HCT116 (cell line): Measurements from ENCODE around the gene GOLGA5. TPM values are rescaled to one million over a fixed set of nuclear protein-coding genes. Genes with fewer than 3 reads are reported as not detected.

Source experiments
- ATAC-seq: fragments of 200-7000 bp; cut with Tn5 transposase; 2 replicates; pipeline ENCODE4 v1.9.1; 2020; ENCODE audit warnings: mild to moderate bottlenecking, moderate library complexity
- BruUV-seq: library from RNA; stranded (reverse); fragments of 400-500 nt; replicated peaks from 2 replicates; lab custom pipeline; 2021; lab: Mats Ljungman, UMichigan
- CTCF ChIA-PET: fragments of 300-600 bp; sonication (Branson Sonifier 250); formaldehyde crosslinking; loops from one replicate; lab custom pipeline; 2021; ENCODE audit warnings: antibody characterized with exemption; lab: Charles Lee
- POLR2A ChIA-PET: fragments of 300-600, 350-600 bp; sonication (Branson Sonifier 250); formaldehyde crosslinking; loops from one replicate; lab custom pipeline; 2021; ENCODE audit warnings: antibody characterized with exemption; lab: Charles Lee
- RAD21 ChIA-PET, 2 experiments: fragments of 300-600 bp; sonication (Branson Sonifier 250); formaldehyde crosslinking; loops; one replicate each; lab custom pipeline; 2023; ENCODE audit warnings: low total read pairs in 2 of 2; ENCODE audit not compliant: uncharacterized antibody in 2 of 2, unreplicated experiment in 2 of 2, low non-redundant PET in 1 of 2; lab: Charles Lee
- DNase-seq: peaks from one replicate; pipeline ENCODE4 v3.0.0-alpha.2; 2010; ENCODE audit warnings: low read depth, low spot score
- H2AFZ ChIP-seq: fragments of 200-600 bp; shearing (Covaris generic), sonication (generic); 2 replicates; pipeline ENCODE4 v1.6.1; 2017; ENCODE audit warnings: low read depth, mixed run types, mixed read lengths, antibody characterized with exemption, low read length; ENCODE audit not compliant: poor library complexity, severe bottlenecking
- H3K27ac ChIP-seq: 2 replicates; pipeline ENCODE4 v1.5.1; 2012; ENCODE audit warnings: low read depth, low read length
- H3K27me3 ChIP-seq: fragments of 200-600 bp; sonication (generic); 2 replicates; pipeline ENCODE4 v1.6.1; 2016; ENCODE audit warnings: mixed run types, low read length, mixed read lengths; ENCODE audit not compliant: insufficient read depth
- H3K36me3 ChIP-seq, 2 experiments: fragments of 200-500 bp in 1 of 2; fragments of 200-600 bp in 1 of 2; sonication (Bioruptor generic) in 1 of 2; sonication (generic) in 1 of 2; 2 replicates each; pipeline versions ENCODE4 v1.5.1 to v1.6.1; 2014 to 2016; ENCODE audit warnings: low read length in 2 of 2, inconsistent platforms in 1 of 2, mixed read lengths in 1 of 2, mixed run types in 1 of 2; ENCODE audit not compliant: insufficient read depth in 2 of 2, control insufficient read depth in 1 of 2
- H3K4me1 ChIP-seq, 2 experiments: fragments of 200-600 bp in 1 of 2; sonication (generic) in 1 of 2; 2 replicates each; pipeline versions ENCODE4 v1.5.1 to v1.6.1; 2012 to 2017; ENCODE audit warnings: low read length in 2 of 2, inconsistent platforms in 1 of 2, mild to moderate bottlenecking in 1 of 2, mixed read lengths in 1 of 2, mixed run types in 1 of 2, moderate library complexity in 1 of 2; ENCODE audit not compliant: insufficient read depth in 2 of 2, control insufficient read depth in 1 of 2
- H3K4me2 ChIP-seq: fragments of 200-600 bp; sonication (generic); 2 replicates; pipeline ENCODE4 v1.6.1; 2017; ENCODE audit warnings: mixed run types, low read length, mixed read lengths
- H3K4me3 ChIP-seq, 2 experiments: fragments of 200-600 bp in 1 of 2; sonication (generic) in 1 of 2; replicated peaks in 1 of 2; 2 replicates each; pipeline ENCODE4 v1.5.1; 2011 to 2016; ENCODE audit warnings: low read length in 2 of 2, control low read depth in 1 of 2, low read depth in 1 of 2, mild to moderate bottlenecking in 1 of 2, mixed read lengths in 1 of 2, mixed run types in 1 of 2
- H3K79me2 ChIP-seq: fragments of 200-600 bp; sonication (generic); 2 replicates; pipeline ENCODE4 v1.6.1; 2017; ENCODE audit warnings: mild to moderate bottlenecking, mixed run types, low read length, moderate library complexity, mixed read lengths; ENCODE audit not compliant: insufficient read depth
- H3K9ac ChIP-seq: fragments of 200-600 bp; sonication (generic); 2 replicates; pipeline ENCODE4 v1.6.1; 2016; ENCODE audit warnings: low read length, mixed read lengths
- H3K9me2 ChIP-seq: fragments of 200-600 bp; sonication (generic), shearing (Covaris generic); 2 replicates; pipeline ENCODE4 v1.6.1; 2017; ENCODE audit warnings: mixed run types, mild to moderate bottlenecking, moderate library complexity; ENCODE audit not compliant: insufficient read depth
- H3K9me3 ChIP-seq, 2 experiments: fragments of 200-500 bp in 1 of 2; fragments of 200-600 bp in 1 of 2; sonication (Bioruptor generic) in 1 of 2; sonication (generic) in 1 of 2; 2 replicates each; pipeline ENCODE4 v1.6.1; 2014 to 2017; ENCODE audit warnings: low read length in 2 of 2, mixed read lengths in 2 of 2, inconsistent platforms in 1 of 2, low read depth in 1 of 2, mild to moderate bottlenecking in 1 of 2, mixed run types in 1 of 2, moderate library complexity in 1 of 2; ENCODE audit not compliant: control insufficient read depth in 1 of 2, insufficient read depth in 1 of 2
- H4K20me1 ChIP-seq: fragments of 200-600 bp; sonication (generic), shearing (Covaris generic); 2 replicates; pipeline ENCODE4 v1.6.1; 2017; ENCODE audit warnings: mixed run types, mild to moderate bottlenecking, moderate library complexity; ENCODE audit not compliant: insufficient read depth
- CBX3 ChIP-seq: IDR thresholded peaks from 2 replicates; pipeline ENCODE4 v1.6.1; 2012; ENCODE audit warnings: low read depth
- EGR1 ChIP-seq: IDR thresholded peaks from 2 replicates; pipeline ENCODE4 v1.6.1; 2012; ENCODE audit warnings: low read depth
- EZH2phosphoT487 ChIP-seq: fragments of 200-600 bp; IDR thresholded peaks from 2 replicates; pipeline ENCODE4 v1.6.1; 2018; ENCODE audit warnings: antibody characterized with exemption, borderline replicate concordance
- JUND ChIP-seq: IDR thresholded peaks from 2 replicates; pipeline ENCODE4 v1.6.1; 2012
- POLR2AphosphoS5 ChIP-seq: IDR thresholded peaks from 2 replicates; pipeline ENCODE4 v1.6.1; 2011; ENCODE audit warnings: mild to moderate bottlenecking, low read depth, low read length, moderate library complexity
- RAD21 ChIP-seq: IDR thresholded peaks from 2 replicates; pipeline ENCODE4 v1.6.1; 2012; ENCODE audit warnings: low read depth, mild to moderate bottlenecking
- SIN3A ChIP-seq: IDR thresholded peaks from 2 replicates; pipeline ENCODE4 v1.6.1; 2012; ENCODE audit warnings: low read depth
- SP1 ChIP-seq: IDR thresholded peaks from 2 replicates; pipeline ENCODE4 v1.6.1; 2012; ENCODE audit warnings: low read depth
- SRF ChIP-seq: IDR thresholded peaks from 2 replicates; pipeline ENCODE4 v1.6.1; 2012; ENCODE audit warnings: low read depth
- ZFX ChIP-seq: fragments of 450-650 bp; IDR thresholded peaks from 2 replicates; pipeline ENCODE4 v1.6.1; 2017
- intact Hi-C: fragments of 100-400 bp; cut with micrococcal nuclease; formaldehyde crosslinking; loops from 2 replicates; pipeline ENCODE4 v1.10.0; 2022
- total RNA-seq: library from RNA; stranded (reverse); gene quantifications from one replicate; pipeline ENCODE4 v1.2.1, GENCODE V29; 2021; ENCODE audit not compliant: unreplicated experiment
- TF ChIP-seq, protein P1 (sequence below): IDR thresholded peaks from 2 replicates; pipeline ENCODE4 v1.6.1; 2011; ENCODE audit warnings: mild to moderate bottlenecking, low read length, moderate library complexity; ENCODE audit not compliant: insufficient replicate concordance; ENCODE audit errors: extremely low read depth
- TF ChIP-seq, protein P2 (sequence below): IDR thresholded peaks from 2 replicates; pipeline ENCODE4 v1.6.1; 2012; ENCODE audit warnings: low read depth
- TF ChIP-seq, protein P3 (sequence below): IDR thresholded peaks from 2 replicates; pipeline ENCODE4 v1.6.1; 2012
- TF ChIP-seq, protein P4 (sequence below): IDR thresholded peaks from 2 replicates; pipeline ENCODE4 v1.6.1; 2012

Gene GOLGA5
- total RNA-seq, 1 experiment from 2014 or later: 24.4 TPM

DNA sequence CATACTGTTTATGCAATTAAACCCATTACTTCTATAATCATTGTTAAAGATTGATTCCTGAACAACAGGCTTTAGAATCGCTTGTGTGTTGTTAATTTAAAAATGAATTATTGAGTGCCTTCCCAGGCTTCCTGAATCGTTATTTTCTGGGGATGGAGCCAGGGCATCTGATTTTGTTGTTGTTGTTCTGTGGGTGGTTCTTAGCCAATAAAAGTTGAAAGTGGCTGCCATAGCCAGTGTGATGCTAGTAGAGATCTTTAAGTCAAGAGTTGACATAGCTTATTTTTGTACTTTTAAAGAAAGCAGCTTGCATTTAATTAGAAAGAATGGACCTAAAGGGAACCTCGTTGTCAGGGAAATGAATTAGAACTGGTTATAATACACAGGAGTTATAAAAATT, 6.4 kb downstream of the GOLGA5 start:
- ChIA-PET RAD21 (no interaction called here), POLR2A (no interaction called here), CTCF (no interaction called here)
- Histone ChIP-seq H3K4me2 (no peak overlapping the region), H3K27ac (no peak overlapping the region), H3K4me1 (peaks cover 4 to 5% of the 10 kb centered on the region in 2 experiments; a peak in 3 of 4 replicates), H3K36me3 (peaks cover 11 to 16% of the 10 kb centered on the region in 2 experiments; a peak in 3 of 4 replicates), H3K79me2 (peaks cover 56% of the 10 kb centered on the region), H3K9me2 (no peaks in the 10 kb centered on the region), H3K9ac (no peak overlapping the region), H3K27me3 (no peaks in the 10 kb centered on the region), H3K9me3 (no peaks in the 10 kb centered on the region), H2AFZ (no peak overlapping the region), H4K20me1 (no peaks in the 10 kb centered on the region), H3K4me3 (no peak overlapping the region)
- TF ChIP-seq EGR1 (no peak), SRF (no peak), ZFX (no peak), CBX3 (no peak), JUND (no peak), EZH2phosphoT487 (no peak), RAD21 (no peak), POLR2AphosphoS5 (no peak), SP1 (no peak), SIN3A (no peak)
- TF ChIP-seq, protein P1, sequence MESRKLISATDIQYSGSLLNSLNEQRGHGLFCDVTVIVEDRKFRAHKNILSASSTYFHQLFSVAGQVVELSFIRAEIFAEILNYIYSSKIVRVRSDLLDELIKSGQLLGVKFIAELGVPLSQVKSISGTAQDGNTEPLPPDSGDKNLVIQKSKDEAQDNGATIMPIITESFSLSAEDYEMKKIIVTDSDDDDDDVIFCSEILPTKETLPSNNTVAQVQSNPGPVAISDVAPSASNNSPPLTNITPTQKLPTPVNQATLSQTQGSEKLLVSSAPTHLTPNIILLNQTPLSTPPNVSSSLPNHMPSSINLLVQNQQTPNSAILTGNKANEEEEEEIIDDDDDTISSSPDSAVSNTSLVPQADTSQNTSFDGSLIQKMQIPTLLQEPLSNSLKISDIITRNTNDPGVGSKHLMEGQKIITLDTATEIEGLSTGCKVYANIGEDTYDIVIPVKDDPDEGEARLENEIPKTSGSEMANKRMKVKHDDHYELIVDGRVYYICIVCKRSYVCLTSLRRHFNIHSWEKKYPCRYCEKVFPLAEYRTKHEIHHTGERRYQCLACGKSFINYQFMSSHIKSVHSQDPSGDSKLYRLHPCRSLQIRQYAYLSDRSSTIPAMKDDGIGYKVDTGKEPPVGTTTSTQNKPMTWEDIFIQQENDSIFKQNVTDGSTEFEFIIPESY: no peak
- TF ChIP-seq, protein P2, sequence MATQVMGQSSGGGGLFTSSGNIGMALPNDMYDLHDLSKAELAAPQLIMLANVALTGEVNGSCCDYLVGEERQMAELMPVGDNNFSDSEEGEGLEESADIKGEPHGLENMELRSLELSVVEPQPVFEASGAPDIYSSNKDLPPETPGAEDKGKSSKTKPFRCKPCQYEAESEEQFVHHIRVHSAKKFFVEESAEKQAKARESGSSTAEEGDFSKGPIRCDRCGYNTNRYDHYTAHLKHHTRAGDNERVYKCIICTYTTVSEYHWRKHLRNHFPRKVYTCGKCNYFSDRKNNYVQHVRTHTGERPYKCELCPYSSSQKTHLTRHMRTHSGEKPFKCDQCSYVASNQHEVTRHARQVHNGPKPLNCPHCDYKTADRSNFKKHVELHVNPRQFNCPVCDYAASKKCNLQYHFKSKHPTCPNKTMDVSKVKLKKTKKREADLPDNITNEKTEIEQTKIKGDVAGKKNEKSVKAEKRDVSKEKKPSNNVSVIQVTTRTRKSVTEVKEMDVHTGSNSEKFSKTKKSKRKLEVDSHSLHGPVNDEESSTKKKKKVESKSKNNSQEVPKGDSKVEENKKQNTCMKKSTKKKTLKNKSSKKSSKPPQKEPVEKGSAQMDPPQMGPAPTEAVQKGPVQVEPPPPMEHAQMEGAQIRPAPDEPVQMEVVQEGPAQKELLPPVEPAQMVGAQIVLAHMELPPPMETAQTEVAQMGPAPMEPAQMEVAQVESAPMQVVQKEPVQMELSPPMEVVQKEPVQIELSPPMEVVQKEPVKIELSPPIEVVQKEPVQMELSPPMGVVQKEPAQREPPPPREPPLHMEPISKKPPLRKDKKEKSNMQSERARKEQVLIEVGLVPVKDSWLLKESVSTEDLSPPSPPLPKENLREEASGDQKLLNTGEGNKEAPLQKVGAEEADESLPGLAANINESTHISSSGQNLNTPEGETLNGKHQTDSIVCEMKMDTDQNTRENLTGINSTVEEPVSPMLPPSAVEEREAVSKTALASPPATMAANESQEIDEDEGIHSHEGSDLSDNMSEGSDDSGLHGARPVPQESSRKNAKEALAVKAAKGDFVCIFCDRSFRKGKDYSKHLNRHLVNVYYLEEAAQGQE: no peak
- TF ChIP-seq, protein P3, sequence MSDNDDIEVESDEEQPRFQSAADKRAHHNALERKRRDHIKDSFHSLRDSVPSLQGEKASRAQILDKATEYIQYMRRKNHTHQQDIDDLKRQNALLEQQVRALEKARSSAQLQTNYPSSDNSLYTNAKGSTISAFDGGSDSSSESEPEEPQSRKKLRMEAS: no peak
- TF ChIP-seq, protein P4, sequence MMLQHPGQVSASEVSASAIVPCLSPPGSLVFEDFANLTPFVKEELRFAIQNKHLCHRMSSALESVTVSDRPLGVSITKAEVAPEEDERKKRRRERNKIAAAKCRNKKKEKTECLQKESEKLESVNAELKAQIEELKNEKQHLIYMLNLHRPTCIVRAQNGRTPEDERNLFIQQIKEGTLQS: no peak
- BruUV-seq: no TSS peak
- ATAC-seq (no peak), DNase-seq (no peak)
- intact Hi-C loops: no loop called here
